ENCODE data around the gene PLEKHG4B.

Gene PLEKHG4B

DNA sequence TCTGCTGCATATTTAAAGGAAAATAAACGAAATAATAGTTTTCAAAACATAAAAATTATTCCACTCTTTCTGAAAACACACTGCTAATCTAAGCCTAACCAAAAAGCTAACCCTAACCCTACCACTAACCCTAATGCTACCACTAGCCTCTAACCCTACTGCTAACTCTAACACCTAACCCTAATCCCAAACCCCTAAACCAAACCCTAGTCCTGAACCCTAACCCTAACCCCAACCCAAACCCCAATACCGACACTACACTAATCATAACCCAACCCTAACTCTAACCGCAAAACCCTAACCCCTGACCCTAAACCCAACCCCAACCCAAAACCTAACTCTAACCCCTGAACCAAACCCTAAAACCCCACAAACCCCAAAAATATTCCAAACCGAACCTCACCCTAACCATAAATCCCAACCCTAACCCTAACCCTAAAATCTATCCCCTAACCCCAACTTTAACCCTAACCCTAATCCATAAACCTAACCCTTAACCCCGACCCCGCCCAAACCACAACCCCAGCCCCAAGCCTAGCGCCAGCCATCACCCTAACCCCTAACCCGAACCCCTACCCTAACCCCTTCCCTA, 41.9 kb upstream of the PLEKHG4B start:
- Histone ChIP-seq H3K9ac (ENCODE audit: low read length) (no peak overlapping the region), H3K4me3 (ENCODE audit: insufficient read depth, low read length, poor library complexity, severe bottlenecking) (no peak overlapping the region), H3K36me3 (ENCODE audit: low read length) (no peaks in the 10 kb centered on the region), H3K9me3 (ENCODE audit: insufficient read depth, low read length) (0 out of 2 replicates have a peak, but pooled peaks cover 4% of the 10 kb centered on the region), H3K27ac (ENCODE audit: low read depth, low read length) (no peak overlapping the region), H3K4me2 (ENCODE audit: low read depth, low read length, poor library complexity, severe bottlenecking) (no peak overlapping the region), H3K9me2 (replicated peaks; ENCODE audit: insufficient read depth, low read length) (no peaks in the 10 kb centered on the region), H3F3A (ENCODE audit: insufficient read depth) (no peaks in the 10 kb centered on the region), H2AFZ (ENCODE audit: low read depth, low read length, severe bottlenecking) (no peak overlapping the region), H3K79me2 (ENCODE audit: insufficient read depth, low read length) (no peaks in the 10 kb centered on the region), H4K20me1 (ENCODE audit: low read depth, low read length) (no peaks in the 10 kb centered on the region), H3K27me3 (ENCODE audit: low read length) (no peaks in the 10 kb centered on the region)
- TF ChIP-seq EZH2phosphoT487 (conservative IDR thresholded peaks at IDR 0.05; ENCODE audit: low read length) = no peak
- TF ChIP-seq, protein P1, sequence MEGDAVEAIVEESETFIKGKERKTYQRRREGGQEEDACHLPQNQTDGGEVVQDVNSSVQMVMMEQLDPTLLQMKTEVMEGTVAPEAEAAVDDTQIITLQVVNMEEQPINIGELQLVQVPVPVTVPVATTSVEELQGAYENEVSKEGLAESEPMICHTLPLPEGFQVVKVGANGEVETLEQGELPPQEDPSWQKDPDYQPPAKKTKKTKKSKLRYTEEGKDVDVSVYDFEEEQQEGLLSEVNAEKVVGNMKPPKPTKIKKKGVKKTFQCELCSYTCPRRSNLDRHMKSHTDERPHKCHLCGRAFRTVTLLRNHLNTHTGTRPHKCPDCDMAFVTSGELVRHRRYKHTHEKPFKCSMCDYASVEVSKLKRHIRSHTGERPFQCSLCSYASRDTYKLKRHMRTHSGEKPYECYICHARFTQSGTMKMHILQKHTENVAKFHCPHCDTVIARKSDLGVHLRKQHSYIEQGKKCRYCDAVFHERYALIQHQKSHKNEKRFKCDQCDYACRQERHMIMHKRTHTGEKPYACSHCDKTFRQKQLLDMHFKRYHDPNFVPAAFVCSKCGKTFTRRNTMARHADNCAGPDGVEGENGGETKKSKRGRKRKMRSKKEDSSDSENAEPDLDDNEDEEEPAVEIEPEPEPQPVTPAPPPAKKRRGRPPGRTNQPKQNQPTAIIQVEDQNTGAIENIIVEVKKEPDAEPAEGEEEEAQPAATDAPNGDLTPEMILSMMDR (IDR thresholded peaks at IDR 0.05; ENCODE audit: insufficient read depth, low read length, poor library complexity, severe bottlenecking) = no peak

DNA sequence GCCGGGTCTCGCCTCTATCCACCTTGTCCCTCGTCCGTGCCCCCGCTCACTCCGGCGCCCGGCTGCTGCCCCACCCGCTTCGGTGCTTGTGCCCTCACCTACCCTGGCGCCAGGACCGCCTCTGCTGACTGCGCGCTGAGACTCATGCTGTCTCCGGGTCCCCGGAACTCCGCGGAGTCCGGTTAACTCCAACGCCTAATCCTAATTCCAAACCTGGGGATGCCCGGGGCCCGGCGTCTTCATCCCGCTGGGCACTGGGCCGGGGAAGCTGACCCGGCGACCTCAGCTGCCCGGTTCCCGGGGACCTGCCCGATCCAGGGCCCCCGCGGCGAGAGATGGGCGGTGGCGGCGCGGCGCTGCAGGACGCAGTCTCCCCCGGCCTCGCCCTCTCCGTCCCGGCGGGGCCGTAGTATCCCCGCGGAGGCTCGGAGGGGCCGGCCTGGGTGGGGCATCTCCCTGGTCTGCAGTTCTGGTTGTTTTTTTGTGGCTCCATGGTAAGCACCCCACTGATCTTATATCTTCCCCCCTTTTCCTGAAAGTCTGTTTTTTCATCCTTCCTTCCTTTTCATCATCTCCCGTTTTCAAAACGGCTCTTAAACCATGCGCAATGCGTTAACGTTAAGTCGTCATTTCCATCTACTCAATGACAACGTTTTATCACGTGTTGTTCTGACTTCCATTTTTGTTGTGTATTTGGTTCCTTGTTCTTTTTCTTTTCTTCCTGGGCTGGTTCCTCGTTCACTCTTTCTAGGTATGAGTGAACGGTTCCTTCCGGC, 41.1 kb upstream of the PLEKHG4B start:
- Histone ChIP-seq H3K9me3 (ENCODE audit: insufficient read depth, low read length) (0 out of 2 replicates have a peak, but pooled peaks cover 4% of the 10 kb centered on the region), H3K4me3 (ENCODE audit: insufficient read depth, low read length, poor library complexity, severe bottlenecking) (no peak overlapping the region), H3K9me2 (replicated peaks; ENCODE audit: insufficient read depth, low read length) (no peaks in the 10 kb centered on the region), H3K27me3 (ENCODE audit: low read length) (no peaks in the 10 kb centered on the region), H4K20me1 (ENCODE audit: low read depth, low read length) (no peaks in the 10 kb centered on the region), H3K36me3 (ENCODE audit: low read length) (no peaks in the 10 kb centered on the region), H3F3A (ENCODE audit: insufficient read depth) (no peaks in the 10 kb centered on the region), H3K9ac (ENCODE audit: low read length) (no peak overlapping the region), H3K79me2 (ENCODE audit: insufficient read depth, low read length) (no peaks in the 10 kb centered on the region), H2AFZ (ENCODE audit: low read depth, low read length, severe bottlenecking) (no peak overlapping the region), H3K27ac (ENCODE audit: low read depth, low read length) (no peak overlapping the region), H3K4me2 (ENCODE audit: low read depth, low read length, poor library complexity, severe bottlenecking) (no peak overlapping the region)
- TF ChIP-seq EZH2phosphoT487 (conservative IDR thresholded peaks at IDR 0.05; ENCODE audit: low read length) = no peak
- TF ChIP-seq, protein P1 (IDR thresholded peaks at IDR 0.05; ENCODE audit: insufficient read depth, low read length, poor library complexity, severe bottlenecking) = no peak

DNA sequence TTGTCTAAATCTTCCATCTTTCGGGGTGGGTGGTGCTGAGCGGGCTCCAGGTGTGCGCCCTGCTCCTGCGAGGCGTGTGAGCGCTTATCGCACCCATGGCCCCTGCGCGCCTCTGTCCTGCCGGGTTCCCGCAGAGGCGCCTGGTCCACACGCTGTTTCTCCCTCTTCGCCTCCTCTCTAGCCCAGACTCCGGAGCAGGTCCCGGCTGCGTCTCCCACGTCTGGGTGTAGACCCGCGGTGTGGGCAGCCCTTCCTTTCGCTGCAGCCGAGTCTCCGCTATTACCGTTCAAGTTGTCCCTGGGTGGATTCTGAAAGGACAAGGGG, 40.5 kb upstream of the PLEKHG4B start:
- Histone ChIP-seq H3K4me3 (ENCODE audit: insufficient read depth, low read length, poor library complexity, severe bottlenecking) (no peak overlapping the region), H3K9me3 (ENCODE audit: insufficient read depth, low read length) (0 out of 2 replicates have a peak, but pooled peaks cover 4% of the 10 kb centered on the region), H3K9ac (ENCODE audit: low read length) (no peak overlapping the region), H3K27me3 (ENCODE audit: low read length) (no peaks in the 10 kb centered on the region), H3K4me2 (ENCODE audit: low read depth, low read length, poor library complexity, severe bottlenecking) (no peak overlapping the region), H3K36me3 (ENCODE audit: low read length) (no peaks in the 10 kb centered on the region), H3K9me2 (replicated peaks; ENCODE audit: insufficient read depth, low read length) (no peaks in the 10 kb centered on the region), H2AFZ (ENCODE audit: low read depth, low read length, severe bottlenecking) (no peak overlapping the region), H3K27ac (ENCODE audit: low read depth, low read length) (no peak overlapping the region), H4K20me1 (ENCODE audit: low read depth, low read length) (no peaks in the 10 kb centered on the region), H3K79me2 (ENCODE audit: insufficient read depth, low read length) (no peaks in the 10 kb centered on the region), H3F3A (ENCODE audit: insufficient read depth) (no peaks in the 10 kb centered on the region)
- TF ChIP-seq EZH2phosphoT487 (conservative IDR thresholded peaks at IDR 0.05; ENCODE audit: low read length) = no peak
- TF ChIP-seq, protein P1 (IDR thresholded peaks at IDR 0.05; ENCODE audit: insufficient read depth, low read length, poor library complexity, severe bottlenecking) = no peak
